GM12878 (cell line): ENCODE data around the gene ISM1. TPM values are rescaled to one million over a fixed set of nuclear protein-coding genes. Genes with fewer than 3 reads are reported as not detected.

ENCODE experiments used
- ATAC-seq: fragments of 200-7000 bp; cut with Tn5 transposase; 3 replicates; pipeline ENCODE4 v1.9.1; 2020; ENCODE audit warnings: mild to moderate bottlenecking, moderate library complexity
- BruUV-seq: library from RNA; stranded (reverse); fragments of 400-500 nt; replicated peaks from 2 replicates; lab custom pipeline; 2021; lab: Mats Ljungman, UMichigan
- CTCF ChIA-PET: fragments of 300-600 bp; sonication (Branson Sonifier 250); formaldehyde crosslinking; extraction: SDS; loops from one replicate; lab custom pipeline; 2021; ENCODE audit warnings: inconsistent platforms; lab: Yijun Ruan, JAX
- POLR2A ChIA-PET: fragments of 350-600 bp; formaldehyde crosslinking; extraction: SDS; loops from one replicate; lab custom pipeline; 2021; ENCODE audit warnings: inconsistent platforms; lab: Charles Lee
- RAD21 ChIA-PET: fragments of 300-600 bp; sonication (Branson Sonifier 250); formaldehyde crosslinking; loops from one replicate; lab custom pipeline; 2023; ENCODE audit warnings: antibody characterized with exemption; ENCODE audit not compliant: unreplicated experiment; lab: Charles Lee
- SMC1A ChIA-PET: fragments of 300-600 bp; sonication (Branson Sonifier 250); formaldehyde crosslinking; loops from one replicate; lab custom pipeline; 2023; ENCODE audit not compliant: unreplicated experiment, uncharacterized antibody; lab: Charles Lee
- DNase-seq: peaks from one replicate; pipeline ENCODE4 v3.0.0-alpha.2; 2011; ENCODE audit warnings: low read depth, low spot score
- FAIRE-seq: peaks from 3 replicates; lab custom pipeline; 2011; peaks lifted over from hg19 to GRCh38; lab: Jason Lieb, UNC
- H2AFZ ChIP-seq: 2 replicates; pipeline ENCODE4 v1.6.0; 2011; ENCODE audit warnings: low read depth, low read length, control low read depth; ENCODE audit not compliant: control insufficient read depth
- H3K27ac ChIP-seq: 2 replicates; pipeline ENCODE4 v1.5.1; 2011; ENCODE audit warnings: control low read depth; ENCODE audit not compliant: control insufficient read depth, insufficient read depth
- H3K27me3 ChIP-seq, 2 experiments: replicated peaks in 1 of 2; 2 replicates each; pipeline versions ENCODE4 v1.6.0 to v1.6.1; 2011; ENCODE audit warnings: low read length in 1 of 2; ENCODE audit not compliant: control insufficient read depth in 2 of 2, insufficient read depth in 2 of 2
- H3K36me3 ChIP-seq, 2 experiments: 2 replicates each; pipeline ENCODE4 v1.5.1; 2011; ENCODE audit warnings: low read length in 1 of 2; ENCODE audit not compliant: control insufficient read depth in 2 of 2, insufficient read depth in 2 of 2
- H3K4me1 ChIP-seq: 2 replicates; pipeline ENCODE4 v1.6.1; 2011; ENCODE audit warnings: mild to moderate bottlenecking, low read length, moderate library complexity, mixed read lengths; ENCODE audit not compliant: control insufficient read depth, insufficient read depth
- H3K4me2 ChIP-seq: 2 replicates; pipeline ENCODE4 v1.6.0; 2011; ENCODE audit warnings: control low read depth; ENCODE audit not compliant: control insufficient read depth, insufficient read depth
- H3K4me3 ChIP-seq: fragments of 200-600 bp; sonication (generic); 2 replicates; pipeline ENCODE4 v1.5.1; 2016
- H3K79me2 ChIP-seq: 2 replicates; pipeline ENCODE4 v1.6.0; 2011; ENCODE audit warnings: low read length; ENCODE audit not compliant: control insufficient read depth, insufficient read depth
- H3K9ac ChIP-seq: 2 replicates; pipeline ENCODE4 v1.8.0; 2011; ENCODE audit warnings: low read length, control low read depth, mixed read lengths; ENCODE audit not compliant: control insufficient read depth, insufficient read depth
- H3K9me3 ChIP-seq: replicated peaks from 3 replicates; pipeline ENCODE4 v1.5.1; 2011; ENCODE audit warnings: mild to moderate bottlenecking, low read length; ENCODE audit not compliant: control insufficient read depth, insufficient read depth
- H4K20me1 ChIP-seq: 2 replicates; pipeline ENCODE4 v1.6.0; 2011; ENCODE audit not compliant: control insufficient read depth, insufficient read depth
- CBFB ChIP-seq: IDR thresholded peaks from 2 replicates; pipeline ENCODE4 v1.6.1; 2016; ENCODE audit warnings: antibody characterized with exemption, low read depth
- PAX8 ChIP-seq: fragments of 450-650 bp; IDR thresholded peaks from 2 replicates; pipeline ENCODE4 v1.6.1; 2017; ENCODE audit warnings: mild to moderate bottlenecking, moderate library complexity
- POLR2A ChIP-seq: IDR thresholded peaks from 2 replicates; pipeline ENCODE4 v1.6.1; 2011; ENCODE audit warnings: low read depth, mild to moderate bottlenecking, low read length
- SRF ChIP-seq, 2 experiments: IDR thresholded peaks; 2 replicates each; pipeline ENCODE4 v1.6.1; 2011; ENCODE audit warnings: low read depth in 2 of 2, low read length in 2 of 2, mild to moderate bottlenecking in 1 of 2, moderate library complexity in 1 of 2
- USF2 ChIP-seq: IDR thresholded peaks from 2 replicates; pipeline ENCODE4 v1.6.1; 2011; ENCODE audit warnings: low read depth, low read length, improper control_type of control experiment, borderline replicate concordance
- WGBS: methylation state at CpG from one replicate; pipeline ENCODE4 v1.1.6; 2016; ENCODE audit warnings: low lambda C conversion rate; ENCODE audit not compliant: insufficient replicate concordance, insufficient coverage; ENCODE audit errors: missing lambda C conversion rate; 5-methylcytosine and 5-hydroxymethylcytosine counted together
- in situ Hi-C: fragments of 300-500 bp; cut with MboI; formaldehyde crosslinking; loops from 9 replicates; pipeline ENCODE4 v1.14.3; 2018; ENCODE audit warnings: mixed read lengths
- intact Hi-C: fragments of 100-400 bp; cut with micrococcal nuclease; formaldehyde crosslinking; loops from one replicate; pipeline ENCODE4 v1.14.2; 2022; ENCODE audit not compliant: unreplicated experiment
- polyA plus RNA-seq, 11 experiments: library from polyadenylated mRNA; depleted of rRNA in 4 of 11; unstranded in 6 of 11; stranded (reverse) in 5 of 11; fragments of >200 nt; fragmentation: Nextera tagmentation in 4 of 11; fragmentation: Illumina TruSeq in 1 of 11; extraction: Ambion mirVana in 4 of 11; extraction: Trizol in 1 of 11; gene quantifications; 1 replicate in 1 of 11; 2 replicates in 10 of 11; pipeline versions ENCODE4 v1.2.1 to v1.2.3, GENCODE V29; 2011 to 2016; ENCODE audit warnings: inconsistent platforms in 2 of 11, missing spikeins in 2 of 11, low read depth in 1 of 11
- total RNA-seq, 4 experiments: library from RNA; depleted of rRNA in 3 of 4; stranded (reverse); fragments of >200 nt in 3 of 4; fragmentation: Illumina TruSeq in 1 of 4; extraction: Trizol in 1 of 4; gene quantifications; 2 replicates each; pipeline versions ENCODE4 v1.2.1 to v1.2.3, GENCODE V29; 2013 to 2021
- TF ChIP-seq, protein P1 (sequence below), 3 experiments: IDR thresholded peaks in 2 of 3; conservative IDR thresholded peaks in 1 of 3; 2 replicates each; pipeline ENCODE4 v1.5.1; 2011; ENCODE audit warnings: low read depth in 3 of 3, low read length in 3 of 3, mild to moderate bottlenecking in 3 of 3, control low read depth in 2 of 3, moderate library complexity in 2 of 3, inconsistent platforms in 1 of 3, mixed read lengths in 1 of 3; ENCODE audit not compliant: control insufficient read depth in 2 of 3, insufficient read depth in 1 of 3; ENCODE audit errors: extremely low read depth in 1 of 3
- TF ChIP-seq, protein P2 (sequence below): IDR thresholded peaks from 2 replicates; pipeline ENCODE4 v1.6.1; 2012; ENCODE audit warnings: low read depth, low read length, improper control_type of control experiment
- TF ChIP-seq, protein P3 (sequence below): fragments of 450-650 bp; IDR thresholded peaks from 2 replicates; pipeline ENCODE4 v1.6.1; 2016; ENCODE audit warnings: mild to moderate bottlenecking

The ISM1 gene
- total and polyA plus RNA-seq, 10 of the 15 experiments (the other 5 are each of a cell fraction or from before 2014, with no cell fraction given), result 0.01 to 0.03 TPM; not detected in 8

- no peak for FAIRE-seq
- ChIA-PET CTCF (interaction anchor here (1.0 to 1.6 kb wide), 3 partner anchors 8 to 199 kb away, joined by 3 to 9 read pairs (median 3); no protein-coding TSS in a partner anchor), RAD21 (interaction anchor here (1.1 to 1.9 kb wide), 3 partner anchors 10 to 198 kb away, joined by 3 to 4 read pairs (median 3); no protein-coding TSS in a partner anchor), SMC1A (interaction anchor here (1.0 to 1.6 kb wide), 5 partner anchors 9 to 264 kb away, joined by 3 to 7 read pairs (median 4); no protein-coding TSS in a partner anchor), POLR2A (interaction anchor here (0.6 kb wide), 1 partner anchor 12 kb away, joined by 3 read pairs; no protein-coding TSS in a partner anchor)
- no peaks in the 10 kb centered on the region for H3K36me3 ChIP-seq
- no peaks in the 10 kb centered on the region for H3K79me2 ChIP-seq
- no peak overlapping the region for H2AFZ ChIP-seq
- H3K27ac ChIP-seq, result no peak overlapping the region
- H3K27me3 ChIP-seq, result no peaks in the 10 kb centered on the region
- H3K4me1 ChIP-seq, result no peaks in the 10 kb centered on the region
- no peak overlapping the region for H3K9ac ChIP-seq
- in situ Hi-C loops (no loop called here), intact Hi-C loops (no loop called here)
- BruUV-seq, result no TSS peak
- H3K9me3 ChIP-seq, result no peaks in the 10 kb centered on the region
- WGBS, result 27% methylated on average over 9 of the region's 9 CpGs
- no peak for TF ChIP-seq USF2
- no peak for TF ChIP-seq PAX8
- TF ChIP-seq, all 136 proteins: peak for 0
- no peaks in the 10 kb centered on the region for H4K20me1 ChIP-seq
- DNase-seq, result no peak
- ATAC-seq, result no peak
- H3K4me3 ChIP-seq, result no peak overlapping the region
- H3K4me2 ChIP-seq, result no peak overlapping the region
These were observed 127.5 kb downstream of the ISM1 start for GRCh38 chr20:13348311-13349234.

DNA sequence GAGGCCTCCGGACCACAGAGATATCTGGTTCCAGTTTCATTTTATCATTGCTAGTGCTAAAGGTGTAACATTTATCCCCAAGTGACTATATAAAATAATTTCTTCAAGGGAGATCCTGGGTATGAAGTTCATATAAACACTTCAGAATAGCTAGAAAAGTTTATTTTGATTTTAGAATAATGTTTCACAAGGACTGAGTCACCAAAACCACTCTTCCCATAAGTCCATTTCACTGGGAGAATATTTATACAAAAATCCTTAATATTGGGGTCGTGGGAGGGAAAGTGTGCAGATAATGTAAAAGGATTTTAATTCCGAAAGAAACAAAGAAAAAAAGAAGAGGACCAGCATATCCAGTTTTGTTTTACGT is 128.1 kb downstream of the ISM1 start:
- Histone ChIP-seq H3K9ac (no peak overlapping the region), H3K4me1 (no peaks in the 10 kb centered on the region), H4K20me1 (no peaks in the 10 kb centered on the region), H3K27me3 (no peaks in the 10 kb centered on the region), H3K27ac (no peak overlapping the region), H3K79me2 (no peaks in the 10 kb centered on the region), H3K4me2 (no peak overlapping the region), H2AFZ (no peak overlapping the region), H3K36me3 (no peaks in the 10 kb centered on the region), H3K4me3 (no peak overlapping the region), H3K9me3 (no peaks in the 10 kb centered on the region)
- WGBS, result 43% methylated on average over 4 of the region's 4 CpGs
- ChIA-PET POLR2A (interaction anchor here (0.6 to 1.7 kb wide), 2 partner anchors 10 to 13 kb away, joined by 3 to 6 read pairs; no protein-coding TSS in a partner anchor), RAD21 (interaction anchor here (1.1 to 1.9 kb wide), 2 partner anchors 10 to 197 kb away, joined by 3 to 4 read pairs; no protein-coding TSS in a partner anchor), SMC1A (interaction anchor here (1.0 to 1.6 kb wide), 4 partner anchors 10 to 263 kb away, joined by 3 to 7 read pairs (median 4); no protein-coding TSS in a partner anchor), CTCF (interaction anchor here (1.0 to 1.6 kb wide), 2 partner anchors 9 to 199 kb away, joined by 3 to 9 read pairs; no protein-coding TSS in a partner anchor)
- FAIRE-seq, result no peak
- DNase-seq, result no peak
- no peak for ATAC-seq
- in situ Hi-C loops (no loop called here), intact Hi-C loops (no loop called here)
- TF ChIP-seq SRF (IDR thresholded peaks at IDR 0.05; ENCODE audit: low read depth in 2 of 2, low read length in 2 of 2) (no peak), POLR2A (no peak), CBFB (no peak)
- TF ChIP-seq, protein P1, sequence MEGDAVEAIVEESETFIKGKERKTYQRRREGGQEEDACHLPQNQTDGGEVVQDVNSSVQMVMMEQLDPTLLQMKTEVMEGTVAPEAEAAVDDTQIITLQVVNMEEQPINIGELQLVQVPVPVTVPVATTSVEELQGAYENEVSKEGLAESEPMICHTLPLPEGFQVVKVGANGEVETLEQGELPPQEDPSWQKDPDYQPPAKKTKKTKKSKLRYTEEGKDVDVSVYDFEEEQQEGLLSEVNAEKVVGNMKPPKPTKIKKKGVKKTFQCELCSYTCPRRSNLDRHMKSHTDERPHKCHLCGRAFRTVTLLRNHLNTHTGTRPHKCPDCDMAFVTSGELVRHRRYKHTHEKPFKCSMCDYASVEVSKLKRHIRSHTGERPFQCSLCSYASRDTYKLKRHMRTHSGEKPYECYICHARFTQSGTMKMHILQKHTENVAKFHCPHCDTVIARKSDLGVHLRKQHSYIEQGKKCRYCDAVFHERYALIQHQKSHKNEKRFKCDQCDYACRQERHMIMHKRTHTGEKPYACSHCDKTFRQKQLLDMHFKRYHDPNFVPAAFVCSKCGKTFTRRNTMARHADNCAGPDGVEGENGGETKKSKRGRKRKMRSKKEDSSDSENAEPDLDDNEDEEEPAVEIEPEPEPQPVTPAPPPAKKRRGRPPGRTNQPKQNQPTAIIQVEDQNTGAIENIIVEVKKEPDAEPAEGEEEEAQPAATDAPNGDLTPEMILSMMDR (IDR thresholded peaks at IDR 0.05 in 2 of 3, conservative IDR thresholded peaks at IDR 0.05 in 1 of 3; ENCODE audit: control insufficient read depth in 2 of 3, extremely low read depth in 1 of 3, insufficient read depth in 1 of 3, low read depth in 3 of 3, low read length in 3 of 3), result no peak
- TF ChIP-seq, protein P2, sequence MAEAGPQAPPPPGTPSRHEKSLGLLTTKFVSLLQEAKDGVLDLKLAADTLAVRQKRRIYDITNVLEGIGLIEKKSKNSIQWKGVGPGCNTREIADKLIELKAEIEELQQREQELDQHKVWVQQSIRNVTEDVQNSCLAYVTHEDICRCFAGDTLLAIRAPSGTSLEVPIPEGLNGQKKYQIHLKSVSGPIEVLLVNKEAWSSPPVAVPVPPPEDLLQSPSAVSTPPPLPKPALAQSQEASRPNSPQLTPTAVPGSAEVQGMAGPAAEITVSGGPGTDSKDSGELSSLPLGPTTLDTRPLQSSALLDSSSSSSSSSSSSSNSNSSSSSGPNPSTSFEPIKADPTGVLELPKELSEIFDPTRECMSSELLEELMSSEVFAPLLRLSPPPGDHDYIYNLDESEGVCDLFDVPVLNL, result no peak
- TF ChIP-seq, protein P3, sequence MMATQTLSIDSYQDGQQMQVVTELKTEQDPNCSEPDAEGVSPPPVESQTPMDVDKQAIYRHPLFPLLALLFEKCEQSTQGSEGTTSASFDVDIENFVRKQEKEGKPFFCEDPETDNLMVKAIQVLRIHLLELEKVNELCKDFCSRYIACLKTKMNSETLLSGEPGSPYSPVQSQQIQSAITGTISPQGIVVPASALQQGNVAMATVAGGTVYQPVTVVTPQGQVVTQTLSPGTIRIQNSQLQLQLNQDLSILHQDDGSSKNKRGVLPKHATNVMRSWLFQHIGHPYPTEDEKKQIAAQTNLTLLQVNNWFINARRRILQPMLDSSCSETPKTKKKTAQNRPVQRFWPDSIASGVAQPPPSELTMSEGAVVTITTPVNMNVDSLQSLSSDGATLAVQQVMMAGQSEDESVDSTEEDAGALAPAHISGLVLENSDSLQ, result no peak
- no TSS peak for BruUV-seq
